NCI-H1048 (cell line): ENCODE measurements around the gene ACSL1.

Experiments used
- DNase-seq: peaks from one replicate; lab custom pipeline; 2025; lab: John Stamatoyannopoulos, UW

ACSL1 gene, protein sequence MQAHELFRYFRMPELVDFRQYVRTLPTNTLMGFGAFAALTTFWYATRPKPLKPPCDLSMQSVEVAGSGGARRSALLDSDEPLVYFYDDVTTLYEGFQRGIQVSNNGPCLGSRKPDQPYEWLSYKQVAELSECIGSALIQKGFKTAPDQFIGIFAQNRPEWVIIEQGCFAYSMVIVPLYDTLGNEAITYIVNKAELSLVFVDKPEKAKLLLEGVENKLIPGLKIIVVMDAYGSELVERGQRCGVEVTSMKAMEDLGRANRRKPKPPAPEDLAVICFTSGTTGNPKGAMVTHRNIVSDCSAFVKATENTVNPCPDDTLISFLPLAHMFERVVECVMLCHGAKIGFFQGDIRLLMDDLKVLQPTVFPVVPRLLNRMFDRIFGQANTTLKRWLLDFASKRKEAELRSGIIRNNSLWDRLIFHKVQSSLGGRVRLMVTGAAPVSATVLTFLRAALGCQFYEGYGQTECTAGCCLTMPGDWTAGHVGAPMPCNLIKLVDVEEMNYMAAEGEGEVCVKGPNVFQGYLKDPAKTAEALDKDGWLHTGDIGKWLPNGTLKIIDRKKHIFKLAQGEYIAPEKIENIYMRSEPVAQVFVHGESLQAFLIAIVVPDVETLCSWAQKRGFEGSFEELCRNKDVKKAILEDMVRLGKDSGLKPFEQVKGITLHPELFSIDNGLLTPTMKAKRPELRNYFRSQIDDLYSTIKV

DNA sequence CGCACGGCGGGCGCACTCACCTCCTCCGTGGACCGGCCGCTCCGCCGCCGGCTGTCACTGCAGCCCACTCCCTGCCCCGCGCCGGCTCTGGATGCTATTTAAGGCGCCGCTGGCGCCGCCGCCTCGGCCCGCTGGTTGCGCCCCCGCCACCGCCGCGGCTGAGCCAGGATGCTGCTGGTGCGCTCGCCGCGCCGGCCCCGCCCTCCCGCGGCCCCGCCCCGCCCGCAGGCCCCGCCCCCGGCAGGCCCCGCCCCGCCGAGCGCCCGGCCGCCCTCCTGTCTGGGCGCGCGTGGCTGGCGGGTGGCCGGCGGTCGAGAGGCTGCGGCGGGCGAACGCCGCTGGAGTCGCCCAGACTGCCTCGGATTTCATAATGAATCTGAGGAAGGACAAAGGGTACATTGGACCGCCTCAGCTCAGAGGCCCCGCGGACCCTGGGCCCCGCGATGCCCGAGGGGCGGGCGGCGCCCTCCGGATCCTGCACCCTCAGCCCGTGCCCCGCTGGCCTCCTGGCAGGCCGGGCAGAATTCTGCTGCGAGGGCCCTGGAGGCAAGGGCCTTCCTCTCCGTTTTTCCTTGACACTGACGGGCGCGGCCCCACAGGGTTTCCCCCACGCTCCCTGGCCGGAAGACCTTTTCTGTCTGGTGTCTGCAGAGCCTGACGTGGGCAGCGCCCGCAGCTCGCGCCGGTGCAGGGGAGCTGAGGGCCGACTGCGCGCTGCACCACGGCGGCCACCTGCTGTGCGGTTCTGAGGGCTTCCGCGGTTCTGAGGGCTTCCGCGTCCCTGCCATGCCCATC, at the start of gene ACSL1:
ACSL1 (minus strand) TSS at position 73 of the 795 bp plus-strand sequence. CDS start 22,454 bp downstream, outside the sequence.
- DNase-seq, result peak; percentile 42

DNA sequence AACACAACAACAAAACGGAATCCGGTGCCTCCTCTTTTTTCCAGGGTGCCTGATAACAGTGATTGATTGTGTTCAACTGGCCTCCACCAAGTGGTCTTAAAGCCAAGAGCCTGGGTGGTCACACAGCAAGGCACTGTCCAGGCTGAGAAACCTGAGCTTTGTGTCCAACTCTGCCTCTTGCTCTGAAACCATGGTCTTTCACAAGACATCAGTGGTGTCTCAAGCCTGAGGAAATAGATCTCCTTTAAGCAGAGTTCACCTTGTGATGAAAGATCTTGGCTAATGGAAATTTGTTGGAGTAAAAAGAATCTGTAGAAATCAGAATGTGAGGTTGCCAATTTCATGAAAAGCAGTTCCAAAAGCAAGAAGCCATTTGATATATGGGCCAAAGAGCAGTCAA, 47.3 kb upstream of the ACSL1 start:
- no peak for DNase-seq

DNA sequence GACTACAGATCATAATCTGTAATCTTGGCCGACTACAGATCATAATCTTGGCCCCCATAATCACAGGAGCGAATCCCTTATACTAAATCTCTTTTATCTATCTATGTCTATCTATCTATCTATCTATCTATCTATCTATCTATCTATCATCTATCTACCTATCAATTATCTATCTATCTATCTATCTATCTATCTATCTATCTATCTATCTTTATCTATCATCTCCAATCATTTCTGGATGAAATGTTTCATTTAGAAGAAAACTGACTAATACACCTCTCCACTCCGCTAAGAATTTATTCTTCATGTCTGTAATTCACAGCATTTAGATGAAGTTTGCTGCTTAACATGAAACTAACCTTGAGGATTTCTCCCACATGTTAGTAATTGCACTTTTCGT, 45.0 kb upstream of the ACSL1 start:
- no peak for DNase-seq

DNA sequence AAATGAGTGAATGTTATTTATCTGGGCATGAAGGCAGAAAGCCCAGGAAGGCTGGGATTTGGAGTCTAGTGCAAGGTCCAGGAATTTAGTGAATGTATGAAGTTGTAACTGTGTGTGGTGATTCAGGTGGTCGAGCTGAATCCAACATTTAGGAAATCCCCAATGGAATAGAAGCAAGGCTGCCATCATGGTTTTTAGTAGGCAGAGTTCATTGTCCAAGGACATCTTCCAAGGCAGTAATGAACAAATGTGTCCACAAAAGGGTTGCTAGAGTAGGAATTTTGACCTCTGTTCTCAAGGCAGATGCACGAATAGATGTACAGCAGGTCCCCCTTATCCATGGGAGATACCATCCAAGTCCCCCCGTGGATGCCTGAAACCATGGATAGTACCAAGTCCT, 42.9 kb upstream of the ACSL1 start:
- DNase-seq, result no peak

DNA sequence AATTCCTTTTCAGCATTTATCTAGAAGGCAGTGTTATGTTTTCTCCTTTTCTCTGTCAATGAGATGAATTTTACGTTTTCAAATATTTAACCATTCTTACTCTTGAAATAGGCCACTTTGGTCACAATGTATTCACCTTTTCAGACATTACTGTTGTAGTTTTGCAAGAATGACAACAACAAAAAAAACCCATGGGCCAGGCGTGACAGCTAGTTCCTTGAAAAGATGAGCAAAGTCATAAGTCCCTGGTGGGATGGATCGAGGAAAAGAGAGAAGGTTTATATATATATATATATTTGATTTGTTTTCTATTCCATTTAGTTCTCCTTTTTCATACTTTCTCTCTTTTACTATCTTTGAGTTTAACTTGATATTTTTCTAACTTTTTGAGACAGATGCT, 38.1 kb upstream of the ACSL1 start:
- DNase-seq, result no peak

DNA sequence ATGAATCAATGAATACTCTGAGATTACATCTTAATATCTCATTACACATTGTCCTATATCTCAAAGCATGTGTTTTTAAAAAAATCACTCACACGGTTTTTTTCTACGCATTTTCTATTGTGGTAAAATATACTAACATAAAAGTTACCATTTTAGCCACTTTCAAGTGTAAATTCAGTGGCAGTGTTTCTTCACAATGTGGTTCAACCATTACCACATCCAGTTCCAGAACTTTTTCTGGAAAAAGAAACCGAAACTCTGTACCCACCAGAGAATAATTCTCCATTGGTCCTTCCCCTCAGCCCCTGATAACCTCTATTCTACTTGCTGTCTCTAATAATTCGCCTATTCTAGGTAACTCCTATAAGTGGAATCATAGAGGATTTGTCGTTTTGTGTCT, 35.3 kb upstream of the ACSL1 start:
- DNase-seq, result no peak

DNA sequence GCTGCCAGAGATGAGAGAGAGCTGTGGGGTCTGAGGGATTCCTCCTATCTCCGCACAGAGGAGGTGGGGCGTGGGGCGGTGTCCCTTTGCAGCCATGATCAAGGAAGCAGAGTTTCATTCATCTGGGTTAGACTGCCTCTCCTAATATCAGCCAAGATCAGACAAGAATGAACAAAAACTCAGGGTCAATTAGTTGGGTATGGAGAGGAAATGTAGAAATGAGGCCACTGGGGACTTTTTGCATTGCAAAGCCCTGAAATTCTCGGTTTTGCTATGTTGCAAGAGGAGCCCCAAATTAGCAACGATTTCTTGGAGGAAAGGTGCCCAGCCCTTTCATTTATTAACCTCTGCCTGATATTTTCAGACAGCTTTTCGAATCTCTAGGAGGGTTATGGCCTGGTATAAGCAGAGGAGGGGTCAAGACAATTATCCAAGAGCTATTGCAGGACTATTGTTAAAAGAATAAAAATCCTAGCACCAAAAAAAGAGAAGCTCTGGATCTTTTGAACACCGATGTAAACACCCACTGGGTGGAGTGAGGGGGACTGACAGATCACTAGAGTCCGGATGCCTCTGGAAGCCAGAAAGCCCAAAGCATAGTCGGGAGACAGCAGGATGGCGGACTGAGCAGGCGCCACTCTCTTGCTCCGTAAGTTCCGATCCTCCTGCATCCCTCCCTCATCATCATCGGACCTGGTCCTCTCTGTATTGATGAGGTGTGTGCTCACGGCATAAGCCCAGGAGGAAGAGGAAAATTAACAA, 34.4 kb upstream of the ACSL1 start:
- no peak for DNase-seq

DNA sequence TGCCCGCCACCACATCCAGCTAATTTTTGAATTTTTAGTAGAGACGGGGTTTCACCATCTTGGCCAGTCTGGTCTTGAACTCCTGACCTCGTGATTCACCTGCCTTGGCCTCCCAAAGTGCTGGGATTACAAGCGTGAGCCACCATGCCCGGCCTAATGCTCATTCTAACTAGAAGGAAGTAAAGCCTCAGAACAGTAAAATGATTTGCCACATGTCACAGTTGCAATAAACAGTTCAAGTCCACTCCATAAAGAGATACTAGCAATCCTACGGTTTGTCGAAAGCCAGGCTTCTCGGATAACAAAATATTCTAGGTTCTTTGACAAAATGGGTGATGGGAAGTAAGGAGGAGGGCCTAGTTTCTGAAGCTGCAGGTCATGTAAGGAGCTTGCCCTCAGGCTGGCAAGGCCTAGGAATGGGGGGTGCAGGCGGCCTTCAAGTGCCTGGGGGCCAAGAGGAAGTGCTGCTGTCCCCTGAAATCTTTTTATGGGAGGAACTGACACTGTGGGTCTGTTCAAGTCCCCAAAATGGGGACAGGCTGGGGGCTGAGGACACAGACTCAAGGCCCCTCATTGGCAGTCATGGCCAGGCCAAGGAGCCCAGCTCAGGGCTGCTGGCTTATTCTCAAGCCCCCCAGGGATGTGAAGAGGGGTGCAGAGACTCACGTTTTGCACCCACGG, 31.8 kb upstream of the ACSL1 start:
- DNase-seq, result no peak

DNA sequence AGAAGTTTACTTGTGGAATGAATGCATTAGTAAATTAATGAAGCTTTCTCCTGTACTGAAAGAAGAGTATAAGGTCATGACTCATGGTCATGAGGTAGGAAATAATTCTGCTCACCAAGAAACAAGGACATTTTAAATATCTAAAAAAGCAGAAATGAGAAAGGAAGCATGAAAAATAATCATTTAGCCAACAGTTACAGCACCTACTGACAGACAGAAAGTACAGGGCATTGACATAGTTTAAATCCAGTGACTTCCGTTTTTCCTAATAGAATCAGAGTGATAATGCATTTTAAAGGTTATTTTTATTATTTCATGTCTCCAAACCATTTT, 30.5 kb upstream of the ACSL1 start:
- no peak for DNase-seq

DNA sequence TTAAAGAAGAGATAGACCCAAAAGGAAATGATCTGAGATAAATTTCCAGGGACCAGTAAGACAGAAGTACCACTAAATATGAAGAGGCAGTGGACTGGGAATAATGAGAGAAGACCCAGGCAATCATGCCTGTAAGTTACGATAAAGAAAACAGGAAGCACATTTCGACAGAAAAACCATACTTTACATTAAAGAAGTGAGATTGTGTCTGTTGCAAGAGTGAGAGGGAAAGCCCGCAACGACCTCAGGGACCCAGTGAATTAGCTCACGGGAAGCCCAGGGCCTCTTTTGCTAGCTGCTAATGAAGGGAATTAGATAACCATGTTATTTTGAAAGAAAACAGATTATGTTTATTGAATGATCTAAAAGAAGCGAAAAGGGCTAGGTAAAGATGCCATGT, 28.9 kb upstream of the ACSL1 start:
- no peak for DNase-seq

DNA sequence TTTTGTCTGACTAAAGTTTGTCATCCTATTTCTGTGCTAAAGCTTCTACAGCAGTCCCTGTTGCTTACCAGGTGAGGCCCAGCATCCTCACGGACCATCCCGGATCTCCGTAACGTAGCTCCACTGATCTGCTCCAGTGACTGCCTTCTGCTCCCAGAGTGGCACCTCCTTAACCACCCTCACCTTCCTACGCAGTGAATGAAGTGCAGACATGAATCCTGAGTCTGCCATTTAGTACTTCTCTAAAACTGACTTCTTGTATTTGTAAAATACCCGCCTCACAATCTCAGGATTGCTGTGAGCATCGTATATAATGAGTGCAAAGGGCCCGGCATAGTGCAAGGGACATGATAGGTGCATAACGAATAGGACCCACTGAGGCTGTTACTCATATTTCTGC, 27.7 kb upstream of the ACSL1 start:
- no peak for DNase-seq

DNA sequence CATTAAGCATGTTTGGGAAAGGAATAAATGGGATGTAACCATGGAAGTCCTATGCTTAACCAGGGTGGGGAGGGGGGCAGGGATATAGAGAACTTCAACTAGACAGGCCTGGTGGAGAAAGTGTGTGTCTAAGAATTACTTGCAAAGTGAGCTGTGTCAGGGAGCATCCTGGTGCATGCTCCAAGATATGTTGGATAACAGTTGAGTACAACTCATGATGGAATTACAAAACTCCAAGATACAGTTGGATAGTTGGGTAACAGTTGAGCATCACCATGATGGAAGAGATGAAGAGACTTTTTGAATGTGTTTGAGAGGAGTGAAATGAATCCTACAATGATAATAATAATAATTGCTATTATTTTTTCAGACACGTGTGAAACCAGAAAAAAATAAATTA, 26.1 kb upstream of the ACSL1 start:
- DNase-seq, result no peak

DNA sequence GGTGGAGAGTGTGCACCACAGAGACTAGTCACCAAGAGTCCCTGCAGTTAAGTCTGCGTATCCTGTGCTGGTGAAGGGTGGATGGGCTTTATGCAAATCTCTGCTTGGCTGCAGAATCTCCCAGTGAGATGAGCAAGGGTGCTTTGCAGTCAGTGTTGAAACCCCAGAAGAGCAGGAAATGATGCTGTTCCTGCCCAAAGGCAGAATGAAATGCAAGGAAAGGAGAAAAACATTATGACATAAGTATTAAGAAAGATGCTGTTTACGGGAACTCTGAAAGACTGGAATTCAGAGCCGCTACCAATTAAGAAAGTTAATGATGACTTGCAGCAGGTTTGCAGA, 25.4 kb upstream of the ACSL1 start:
- peak; percentile 31 for DNase-seq

DNA sequence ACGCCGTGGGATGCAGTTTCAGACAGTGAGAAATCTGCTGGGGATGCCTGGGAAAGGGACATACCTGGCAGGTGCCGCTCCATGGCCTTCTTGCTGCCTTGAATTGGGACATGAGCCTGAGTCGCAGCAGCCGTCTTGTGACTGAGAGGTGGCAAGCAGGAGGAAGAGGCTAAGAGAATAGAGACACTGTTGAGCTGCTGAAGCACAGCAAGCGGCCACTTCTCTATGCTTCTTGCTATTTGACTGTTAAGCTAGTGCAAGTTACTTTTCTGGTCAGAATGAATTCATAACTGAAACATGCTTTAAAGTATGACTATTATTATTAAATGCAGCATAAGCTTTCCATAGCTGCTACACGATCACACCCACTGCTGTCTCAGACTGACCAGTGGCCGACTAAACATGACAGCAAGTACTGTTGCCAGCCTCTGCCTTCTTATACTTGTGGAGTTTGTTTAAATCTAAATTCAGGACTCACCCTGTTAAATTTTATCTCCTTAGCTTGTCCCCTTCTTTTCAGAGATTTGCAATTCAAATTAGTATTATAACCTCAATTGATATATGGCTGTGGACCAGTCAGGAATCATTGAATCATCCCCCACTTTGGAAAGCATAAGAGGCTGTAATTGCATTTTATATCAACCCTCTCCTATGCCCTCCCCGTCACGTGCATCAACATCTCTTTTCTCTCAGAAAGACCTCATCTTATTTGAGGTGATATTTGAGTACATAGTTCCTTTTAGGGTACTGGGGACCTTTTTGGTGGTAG, 24.8 kb upstream of the ACSL1 start:
- DNase-seq, result no peak

DNA sequence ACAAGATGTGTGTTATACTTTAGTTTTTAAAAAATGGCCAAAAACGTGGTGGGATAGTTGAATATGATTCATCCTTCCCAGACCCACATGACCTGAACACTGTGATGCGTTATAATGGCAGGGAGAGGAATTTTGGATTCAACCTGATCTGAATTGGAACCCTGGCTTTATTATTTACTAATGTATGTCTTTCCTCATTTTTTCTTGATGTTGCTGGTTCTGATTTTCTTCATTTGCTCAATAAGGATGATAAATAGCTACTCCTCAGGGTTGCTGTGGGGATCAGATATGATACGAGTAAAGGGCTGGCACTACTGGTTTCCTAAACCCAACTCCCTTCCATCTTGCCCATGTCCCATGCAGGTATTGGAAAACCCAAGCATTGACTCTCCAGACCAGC, 24.2 kb upstream of the ACSL1 start:
- no peak for DNase-seq

DNA sequence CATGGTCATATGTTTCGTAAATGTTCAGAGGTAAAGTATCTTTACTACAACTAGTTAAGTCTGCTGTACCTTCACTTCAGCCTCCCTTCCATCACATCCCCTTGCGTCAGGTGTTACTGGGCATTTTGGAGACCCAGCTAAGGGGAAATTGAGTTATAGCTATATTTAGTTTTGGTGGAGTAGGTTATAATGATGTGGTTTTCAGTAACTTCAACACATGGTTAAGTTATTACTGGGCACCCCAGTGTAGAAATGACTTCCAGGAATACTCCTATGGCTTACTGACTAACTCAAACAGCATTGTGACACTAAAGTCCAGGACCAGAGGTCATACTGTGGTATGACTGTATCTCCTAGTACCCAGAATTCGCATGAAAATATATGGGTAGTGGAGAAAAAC, 23.4 kb upstream of the ACSL1 start:
- DNase-seq, result no peak

DNA sequence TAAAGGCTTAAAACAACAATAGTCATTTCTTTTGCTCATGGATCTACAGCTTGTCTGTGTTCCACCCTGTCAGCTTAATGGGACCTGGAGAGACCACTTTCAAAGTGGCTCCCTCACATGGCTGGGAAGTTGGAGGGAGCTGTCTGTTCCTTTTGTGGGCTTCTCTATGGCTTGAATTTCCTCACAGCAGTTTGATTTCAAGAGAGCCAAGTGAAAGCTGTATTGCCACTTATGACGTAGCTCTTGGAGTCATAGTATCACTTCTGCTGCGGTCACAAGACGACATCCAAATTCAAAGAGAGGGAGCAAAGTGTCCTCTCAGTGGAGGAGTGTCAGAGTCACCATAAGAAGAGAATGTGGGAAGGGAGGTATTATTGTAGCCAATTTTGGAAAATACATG, 22.7 kb upstream of the ACSL1 start:
- DNase-seq, result no peak

DNA sequence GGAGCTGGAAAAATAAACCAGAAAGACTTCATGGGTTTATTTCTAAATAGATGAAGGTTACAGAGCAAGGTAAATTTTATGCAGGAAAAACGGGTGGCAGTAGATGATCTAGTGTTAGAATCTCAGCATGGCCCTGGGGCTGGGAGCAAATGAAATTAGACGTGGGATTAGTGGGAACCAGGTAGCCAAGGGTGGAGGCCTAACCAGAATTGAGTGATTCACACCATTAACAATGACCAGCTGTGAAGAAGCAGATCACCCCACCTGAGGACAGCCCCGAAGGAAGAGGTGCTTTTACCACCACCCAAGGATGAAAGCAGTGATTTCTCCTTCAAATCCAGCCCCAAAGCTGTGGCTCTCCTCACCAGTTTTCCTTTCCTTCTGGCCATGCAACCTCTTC, 20.8 kb upstream of the ACSL1 start:
- no peak for DNase-seq

DNA sequence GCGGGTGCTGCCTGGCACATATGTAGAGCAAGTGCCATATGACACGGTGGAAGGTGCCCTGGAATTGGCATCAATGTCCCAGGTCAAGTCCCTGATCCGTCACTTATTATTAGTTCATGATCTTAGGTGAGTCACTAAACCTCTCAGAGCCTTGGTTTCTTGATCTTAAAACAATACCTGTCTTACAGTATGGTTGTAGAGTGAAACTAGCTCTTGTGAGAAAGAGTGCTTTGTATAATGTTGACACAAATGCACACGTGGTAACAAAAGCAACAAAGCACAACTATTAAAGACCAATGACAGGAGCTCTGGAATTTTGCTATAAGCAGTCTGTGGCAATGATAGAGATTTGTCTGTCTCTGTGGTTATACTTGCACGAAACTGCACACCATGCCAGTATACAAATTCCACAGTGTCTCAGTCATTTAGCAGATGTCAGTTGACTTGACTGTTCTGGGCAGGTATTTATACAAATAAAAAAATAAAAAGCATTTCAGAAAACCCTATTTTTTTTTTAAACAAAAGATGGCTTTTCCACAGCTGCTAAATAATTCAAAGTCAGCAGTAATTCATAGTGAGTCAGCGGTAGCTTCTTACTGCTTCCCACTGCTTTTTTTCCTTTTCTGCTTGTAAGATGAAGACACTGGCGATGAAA, 19.7 kb upstream of the ACSL1 start:
- DNase-seq, result no peak

DNA sequence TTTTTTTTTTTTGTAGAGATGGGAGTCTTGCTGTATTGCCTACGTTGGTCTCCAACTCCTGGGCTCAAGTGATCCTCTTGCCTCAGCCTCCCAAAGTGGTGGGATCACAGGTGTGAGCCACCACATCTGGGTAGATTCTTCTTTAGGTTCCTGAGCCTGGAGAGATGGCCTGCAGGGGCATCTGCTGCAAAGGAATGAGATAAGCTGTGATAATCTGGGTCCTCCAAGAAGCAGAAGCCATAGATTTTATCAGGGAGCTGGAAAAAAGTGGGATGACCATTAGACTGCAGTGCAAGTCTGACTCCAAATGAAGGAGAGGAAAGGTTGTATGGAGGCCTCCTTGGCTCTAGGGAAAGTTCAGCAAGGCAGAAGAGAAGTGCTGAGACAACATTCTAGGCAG, 19.0 kb upstream of the ACSL1 start:
- DNase-seq, result no peak
